Dendritic cell treated with granulocyte-macrophage colony-stimulating factor and Interleukin-4, amounts not matched to agents 40 ng/mL and 50 ng/mL, for 4 days (primary cell): ENCODE results near the gene BRD4.
A peak's percentile ranks its signal among the peaks of the same experiment; 100 is the strongest.

Source experiments
- H3K27ac Mint-ChIP-seq: one replicate; pipeline ENCODE4 v1.8.0; 2022; ENCODE audit warnings: mild to moderate bottlenecking, mixed read lengths
- H3K27me3 Mint-ChIP-seq: one replicate; pipeline ENCODE4 v1.8.0; 2022; ENCODE audit warnings: mild to moderate bottlenecking, mixed read lengths
- H3K36me3 Mint-ChIP-seq: one replicate; pipeline ENCODE4 v1.8.0; 2022; ENCODE audit warnings: low read depth, mixed read lengths
- H3K4me1 Mint-ChIP-seq: one replicate; pipeline ENCODE4 v1.8.0; 2022; ENCODE audit warnings: low read depth, mixed read lengths
- H3K4me3 Mint-ChIP-seq: one replicate; pipeline ENCODE4 v1.8.0; 2022; ENCODE audit warnings: mild to moderate bottlenecking, moderate library complexity, mixed read lengths
- H3K9me3 Mint-ChIP-seq: one replicate; pipeline ENCODE4 v1.8.0; 2022; ENCODE audit warnings: mixed read lengths
- intact Hi-C: fragments of 100-400 bp; cut with micrococcal nuclease; formaldehyde crosslinking; loops from one replicate; pipeline ENCODE4 v1.15.0; 2022

BRD4 gene

DNA sequence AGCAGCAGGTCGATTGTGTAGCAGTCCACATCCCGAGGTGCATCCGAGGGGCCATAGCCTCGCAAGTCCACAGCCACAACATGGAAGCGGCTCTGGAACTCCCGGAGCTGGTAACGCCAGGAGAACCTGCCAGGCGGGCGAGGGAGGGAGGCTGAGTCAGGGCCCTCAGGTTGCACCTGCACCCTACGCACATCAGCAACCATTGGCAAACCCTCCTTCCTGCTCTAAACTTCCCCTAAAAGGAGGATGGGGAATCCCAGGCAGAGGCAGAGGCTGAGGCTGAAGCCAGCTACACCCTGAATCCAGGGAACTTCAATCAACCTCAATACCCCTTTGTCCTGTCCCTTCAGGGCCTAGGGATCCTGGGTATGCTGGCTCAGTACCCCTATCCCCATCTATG, 101.1 kb downstream of the BRD4 start:
- no peak overlapping the region for H3K27ac Mint-ChIP-seq
- H3K9me3 Mint-ChIP-seq, result no peaks in the 10 kb centered on the region
- H3K4me3 Mint-ChIP-seq, result no peak overlapping the region
- H3K4me1 Mint-ChIP-seq, result peaks cover 61% of the 10 kb centered on the region
- peaks cover 15% of the 10 kb centered on the region for H3K36me3 Mint-ChIP-seq
- peaks cover 26% of the 10 kb centered on the region for H3K27me3 Mint-ChIP-seq
- intact Hi-C loops, result loop anchor here (5.0 kb wide), 1 partner anchor 34 kb away; no protein-coding TSS in a partner anchor

DNA sequence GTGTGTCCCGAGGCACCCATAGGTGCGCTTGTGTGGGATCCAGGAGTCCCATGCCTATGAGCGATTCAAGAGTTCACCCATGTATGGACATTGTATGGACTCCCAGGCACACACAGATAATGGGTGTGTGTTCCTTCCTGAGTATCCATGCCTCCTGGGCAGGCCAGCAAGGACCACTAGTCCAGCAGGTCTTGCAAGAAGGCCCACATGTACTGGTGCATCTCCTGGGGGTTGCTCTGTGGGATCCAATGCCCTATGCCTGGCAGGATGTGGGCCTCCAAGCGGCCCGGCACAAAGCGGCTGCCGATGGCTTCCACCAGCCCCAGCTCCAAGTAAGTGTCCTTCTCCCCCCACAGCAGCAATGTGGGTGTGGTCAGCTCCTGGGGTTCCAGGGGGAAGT, 105.1 kb downstream of the BRD4 start:
- Mint-ChIP-seq H3K27me3 (peaks cover 38% of the 10 kb centered on the region), H3K27ac (peak overlapping the region; percentile 60), H3K9me3 (no peaks in the 10 kb centered on the region), H3K4me1 (peaks cover 41% of the 10 kb centered on the region), H3K36me3 (no peaks in the 10 kb centered on the region), H3K4me3 (no peak overlapping the region)
- intact Hi-C loops, result no loop called here

DNA sequence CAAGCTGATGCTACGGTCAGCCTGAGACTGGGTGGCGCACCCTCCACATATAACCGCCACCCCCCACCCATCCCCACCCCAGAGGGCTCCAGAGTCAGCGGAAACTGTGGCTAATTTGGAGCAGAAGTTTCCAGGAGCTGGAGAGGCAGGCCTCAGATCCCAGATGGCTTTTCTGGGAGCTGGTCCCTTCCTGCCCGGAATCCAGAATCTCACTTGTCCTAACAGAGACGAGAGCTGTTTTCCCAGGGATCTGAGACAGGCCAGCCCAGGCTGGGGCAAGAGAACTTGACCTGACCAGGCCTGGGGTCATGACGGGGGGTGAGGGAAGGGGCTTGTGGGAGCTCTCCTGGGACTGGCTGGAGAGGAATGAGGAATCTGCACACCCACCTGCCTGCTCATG, 106.6 kb downstream of the BRD4 start:
- intact Hi-C loops, result no loop called here
- Mint-ChIP-seq H3K4me1 (peaks cover 29% of the 10 kb centered on the region), H3K36me3 (no peaks in the 10 kb centered on the region), H3K4me3 (no peak overlapping the region), H3K9me3 (no peaks in the 10 kb centered on the region), H3K27ac (no peak overlapping the region), H3K27me3 (peaks cover 37% of the 10 kb centered on the region)

DNA sequence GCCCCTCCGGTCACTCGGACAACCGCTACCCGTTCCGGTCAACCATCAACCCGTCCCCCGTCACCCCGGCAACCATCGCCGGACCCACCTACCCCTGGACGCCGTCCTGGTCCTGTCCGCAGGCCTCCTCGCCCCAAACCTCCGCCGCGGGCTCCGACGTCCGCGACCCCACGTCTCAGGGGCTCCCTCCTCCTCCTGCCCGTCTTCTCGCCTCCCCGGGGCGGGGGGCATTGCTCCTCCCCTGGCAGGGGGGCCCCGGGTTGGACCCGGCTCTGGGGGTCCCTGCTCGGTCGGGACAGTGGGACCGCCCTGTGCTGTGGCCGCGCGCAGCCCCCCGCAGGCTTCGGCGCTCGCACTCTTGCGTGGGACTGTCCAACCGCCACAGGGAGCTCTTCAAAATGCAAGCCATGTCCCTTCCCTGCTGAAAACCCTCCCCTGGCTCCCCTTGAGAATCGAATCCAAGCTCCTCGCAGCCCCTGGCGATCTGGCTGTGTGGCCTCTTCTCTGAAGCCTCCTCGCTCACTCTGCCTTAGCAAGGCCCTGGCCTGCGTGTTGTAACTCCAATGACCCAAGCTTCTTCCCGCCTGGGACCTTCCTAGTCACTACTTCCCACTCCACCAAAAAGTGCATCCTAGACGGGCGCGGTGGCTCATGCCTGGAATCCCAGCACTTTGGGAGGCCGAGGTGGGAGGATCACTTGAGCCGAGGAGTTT, 108.5 kb downstream of the BRD4 start:
- Mint-ChIP-seq H3K27ac (peak overlapping the region; percentile 77), H3K4me3 (peak overlapping the region; percentile 76), H3K36me3 (no peaks in the 10 kb centered on the region), H3K27me3 (peaks cover 45% of the 10 kb centered on the region), H3K4me1 (peaks cover 28% of the 10 kb centered on the region), H3K9me3 (no peaks in the 10 kb centered on the region)
- intact Hi-C loops, result no loop called here

DNA sequence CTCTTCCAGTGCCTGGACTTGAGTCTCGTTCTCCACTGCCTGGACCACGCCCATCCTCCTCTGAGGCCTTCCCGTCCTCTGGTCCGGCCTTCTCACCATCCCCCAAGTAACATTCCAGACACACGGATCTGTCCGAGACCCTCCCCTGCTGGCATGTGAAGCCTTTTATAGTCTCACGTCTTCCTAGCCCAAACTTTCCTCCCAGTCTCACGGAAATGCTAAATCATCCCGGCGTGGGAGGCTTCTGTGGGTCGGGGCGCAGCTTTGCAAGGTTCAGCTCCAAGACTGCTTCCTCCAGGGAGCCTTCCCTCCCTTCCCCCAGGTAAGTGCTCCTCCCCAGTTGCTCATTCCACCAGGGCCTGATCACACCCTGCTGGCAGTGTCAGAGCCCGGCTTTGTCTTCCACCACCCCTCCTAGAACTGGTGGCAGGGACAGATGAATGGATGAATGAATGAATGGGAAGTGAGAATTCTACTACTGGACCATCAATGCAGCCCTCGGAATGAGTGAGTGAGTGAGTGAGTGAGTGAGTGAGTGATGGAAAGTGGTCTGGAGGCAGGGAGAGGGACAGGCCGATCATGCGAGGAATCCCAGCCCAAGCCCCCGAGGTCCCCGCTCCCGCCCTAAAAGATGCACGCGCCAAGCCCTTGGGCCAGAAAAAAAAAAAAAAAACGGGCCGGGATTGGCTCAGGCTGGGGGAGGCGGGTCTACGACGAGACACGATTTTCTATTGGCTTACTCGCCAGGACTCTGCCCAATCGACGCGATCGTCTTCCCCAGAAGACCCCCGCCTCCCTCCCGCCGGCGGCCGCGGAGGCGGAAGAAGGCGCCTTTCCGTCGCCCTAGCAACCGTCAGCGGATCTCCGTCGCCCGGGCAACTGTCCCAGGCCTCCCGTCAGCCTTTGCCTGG, 109.3 kb downstream of the BRD4 start:
- Mint-ChIP-seq H3K9me3 (no peaks in the 10 kb centered on the region), H3K27ac (peak overlapping the region; percentile 77), H3K4me1 (peaks cover 28% of the 10 kb centered on the region), H3K36me3 (no peaks in the 10 kb centered on the region), H3K4me3 (peak overlapping the region; percentile 76), H3K27me3 (peaks cover 47% of the 10 kb centered on the region)
- intact Hi-C loops, result no loop called here

DNA sequence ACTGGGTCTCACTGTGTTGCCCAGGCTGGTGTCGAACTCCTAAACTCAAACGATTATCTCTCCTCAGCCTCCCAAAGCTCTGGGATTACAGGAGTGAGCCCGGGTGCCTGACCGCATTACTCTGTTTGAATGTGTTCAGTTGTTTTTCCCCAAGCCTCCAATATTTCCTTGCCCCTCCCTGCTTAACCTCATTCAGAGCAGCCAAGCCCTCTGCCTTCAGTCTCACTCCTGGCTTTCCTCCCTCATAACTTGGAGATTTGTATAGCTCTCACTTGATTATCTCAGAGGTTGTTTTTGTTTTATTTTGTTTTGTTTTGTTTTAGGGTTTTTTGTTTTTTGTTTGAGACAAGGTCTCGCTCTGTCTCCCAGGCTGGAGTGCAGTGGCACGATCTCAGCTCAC, 111.5 kb downstream of the BRD4 start:
- peaks cover 22% of the 10 kb centered on the region for H3K4me1 Mint-ChIP-seq
- peaks cover 44% of the 10 kb centered on the region for H3K27me3 Mint-ChIP-seq
- H3K4me3 Mint-ChIP-seq, result no peak overlapping the region
- intact Hi-C loops, result no loop called here
- no peak overlapping the region for H3K27ac Mint-ChIP-seq
- H3K36me3 Mint-ChIP-seq, result no peaks in the 10 kb centered on the region
- no peaks in the 10 kb centered on the region for H3K9me3 Mint-ChIP-seq

DNA sequence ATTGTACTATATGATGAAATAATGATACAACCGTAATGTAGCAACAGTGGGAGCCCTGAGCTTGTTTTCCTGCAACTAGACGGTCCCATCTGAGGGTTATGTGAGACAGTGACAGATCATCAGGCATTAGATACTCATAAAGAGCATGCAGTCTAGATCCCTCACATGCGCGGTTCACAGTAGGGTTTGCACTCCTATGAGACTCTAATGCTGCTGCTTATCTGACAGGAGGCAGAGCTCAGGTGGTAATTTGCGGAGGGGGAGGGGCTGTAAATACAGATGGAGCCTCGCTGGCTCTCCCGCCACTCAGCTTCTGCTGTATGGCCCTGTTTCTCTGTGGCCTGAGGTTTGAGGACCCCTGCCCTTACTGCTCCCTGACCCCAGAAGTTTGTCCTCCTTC, 113.8 kb downstream of the BRD4 start:
- Mint-ChIP-seq H3K27ac (no peak overlapping the region), H3K27me3 (peaks cover 34% of the 10 kb centered on the region), H3K4me1 (peaks cover 30% of the 10 kb centered on the region), H3K9me3 (no peaks in the 10 kb centered on the region), H3K36me3 (no peaks in the 10 kb centered on the region), H3K4me3 (no peak overlapping the region)
- intact Hi-C loops, result no loop called here

DNA sequence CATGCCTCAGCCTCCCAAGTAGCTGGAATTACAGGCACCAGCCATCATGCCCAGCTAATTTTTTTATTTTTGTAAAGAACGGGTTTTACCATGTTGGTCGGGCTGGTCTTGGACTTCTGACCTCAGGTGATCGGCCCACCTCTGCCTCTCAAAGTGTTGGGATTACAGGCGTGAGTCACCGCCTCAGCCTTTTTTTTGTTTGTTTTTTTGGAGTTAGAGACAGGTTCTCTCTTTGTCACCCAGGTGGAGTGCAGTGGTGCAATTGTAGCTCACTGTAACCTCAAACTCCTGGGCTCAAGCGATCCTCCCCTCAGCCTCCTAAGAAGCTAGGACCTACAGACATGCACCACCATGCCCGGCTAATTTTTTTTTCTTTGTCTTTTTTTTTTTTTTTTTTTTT, 116.0 kb downstream of the BRD4 start:
- no peaks in the 10 kb centered on the region for H3K36me3 Mint-ChIP-seq
- H3K4me3 Mint-ChIP-seq, result no peak overlapping the region
- peaks cover 32% of the 10 kb centered on the region for H3K4me1 Mint-ChIP-seq
- intact Hi-C loops, result no loop called here
- H3K27me3 Mint-ChIP-seq, result peaks cover 19% of the 10 kb centered on the region
- H3K27ac Mint-ChIP-seq, result no peak overlapping the region
- no peaks in the 10 kb centered on the region for H3K9me3 Mint-ChIP-seq

DNA sequence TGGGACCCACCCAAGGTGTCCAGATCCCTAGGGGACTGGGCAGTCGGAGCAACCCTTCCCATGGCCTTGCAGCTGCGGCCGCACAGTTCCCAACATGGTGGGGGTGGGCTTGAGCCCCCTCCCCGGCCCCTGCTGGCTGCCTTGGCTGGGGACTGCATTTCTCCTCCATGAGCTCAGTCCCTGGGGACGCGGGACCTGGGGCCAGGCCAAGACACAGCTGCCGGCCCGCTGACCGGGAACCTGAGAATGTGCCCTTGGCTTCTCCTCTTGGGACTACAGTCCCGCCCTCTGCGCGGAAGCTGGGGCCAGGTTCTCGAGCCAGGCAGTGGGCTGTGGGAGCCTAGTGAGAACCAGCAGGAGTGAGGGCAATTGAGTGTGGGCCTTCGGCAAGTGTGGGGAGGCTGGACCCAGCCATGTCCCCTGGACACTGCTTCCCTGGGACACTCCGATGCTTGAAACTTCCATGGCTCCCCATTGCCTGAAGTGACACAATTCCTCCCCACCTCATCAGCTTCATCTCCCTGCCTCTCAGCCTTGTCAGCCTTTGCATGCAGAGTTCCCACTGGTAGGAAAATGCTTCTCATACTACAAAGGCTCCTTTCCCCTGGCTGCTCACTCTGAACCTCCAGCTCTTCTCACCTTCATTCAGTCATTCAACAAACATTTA, 118.5 kb downstream of the BRD4 start:
- Mint-ChIP-seq H3K4me1 (peaks cover 56% of the 10 kb centered on the region), H3K27ac (peak overlapping the region; percentile 74)

DNA sequence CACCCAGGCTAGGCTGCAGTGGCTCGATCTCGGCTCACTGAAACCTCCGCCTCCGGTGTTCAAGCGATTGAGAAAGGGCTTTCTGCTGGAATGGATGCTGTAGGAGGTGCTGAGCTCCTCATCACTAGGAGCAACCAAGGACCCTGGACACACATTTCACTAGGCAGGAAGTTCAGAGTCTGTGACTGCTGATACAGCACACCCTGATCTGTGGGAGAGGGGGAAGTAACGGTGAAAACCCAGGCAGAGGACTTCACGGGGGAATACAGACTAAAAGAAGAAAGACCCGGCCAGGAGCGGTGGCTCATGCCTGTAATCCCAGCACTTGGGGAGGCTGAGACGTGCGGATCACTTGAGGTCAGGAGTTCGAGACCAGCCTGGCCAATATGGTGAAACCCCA, 119.6 kb downstream of the BRD4 start:
- Mint-ChIP-seq H3K9me3 (no peaks in the 10 kb centered on the region), H3K4me3 (no peak overlapping the region), H3K4me1 (peaks cover 57% of the 10 kb centered on the region), H3K27me3 (no peaks in the 10 kb centered on the region), H3K36me3 (no peaks in the 10 kb centered on the region), H3K27ac (peak overlapping the region; percentile 74)
- intact Hi-C loops, result no loop called here

More for the DNA sequence above, 118.5 kb downstream of the BRD4 start:
- no peak overlapping the region for H3K4me3 Mint-ChIP-seq
- intact Hi-C loops, result no loop called here
- H3K27me3 Mint-ChIP-seq, result peaks cover 2% of the 10 kb centered on the region
- H3K9me3 Mint-ChIP-seq, result no peaks in the 10 kb centered on the region
- no peaks in the 10 kb centered on the region for H3K36me3 Mint-ChIP-seq

DNA sequence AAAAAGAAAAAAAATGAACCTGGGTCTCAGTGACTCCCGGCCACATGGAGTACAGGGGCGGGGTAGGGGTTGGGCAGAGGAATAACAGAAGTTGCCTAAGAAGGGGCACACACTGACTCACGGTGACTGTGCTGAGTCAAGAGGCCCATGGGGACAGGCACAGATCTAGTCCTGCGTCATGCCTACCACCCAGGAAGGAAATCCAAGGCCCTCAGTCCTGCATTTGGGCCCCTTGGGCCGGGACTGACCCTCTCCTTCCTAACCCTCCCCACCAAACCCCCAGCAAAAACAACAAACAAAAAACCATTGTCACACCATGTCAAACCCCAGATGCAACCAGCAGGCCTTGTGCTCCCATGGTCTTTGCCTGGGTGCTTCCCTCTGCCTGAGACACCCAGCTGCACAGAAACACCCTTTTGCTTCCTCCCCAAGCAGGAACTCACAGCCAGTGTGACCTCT, 122.0 kb downstream of the BRD4 start:
- peaks cover 7% of the 10 kb centered on the region for H3K27me3 Mint-ChIP-seq
- intact Hi-C loops, result no loop called here
- H3K27ac Mint-ChIP-seq, result peak overlapping the region; percentile 98
- H3K4me1 Mint-ChIP-seq, result peaks cover 54% of the 10 kb centered on the region
- H3K4me3 Mint-ChIP-seq, result peak overlapping the region; percentile 7
- no peaks in the 10 kb centered on the region for H3K9me3 Mint-ChIP-seq
- no peaks in the 10 kb centered on the region for H3K36me3 Mint-ChIP-seq

DNA sequence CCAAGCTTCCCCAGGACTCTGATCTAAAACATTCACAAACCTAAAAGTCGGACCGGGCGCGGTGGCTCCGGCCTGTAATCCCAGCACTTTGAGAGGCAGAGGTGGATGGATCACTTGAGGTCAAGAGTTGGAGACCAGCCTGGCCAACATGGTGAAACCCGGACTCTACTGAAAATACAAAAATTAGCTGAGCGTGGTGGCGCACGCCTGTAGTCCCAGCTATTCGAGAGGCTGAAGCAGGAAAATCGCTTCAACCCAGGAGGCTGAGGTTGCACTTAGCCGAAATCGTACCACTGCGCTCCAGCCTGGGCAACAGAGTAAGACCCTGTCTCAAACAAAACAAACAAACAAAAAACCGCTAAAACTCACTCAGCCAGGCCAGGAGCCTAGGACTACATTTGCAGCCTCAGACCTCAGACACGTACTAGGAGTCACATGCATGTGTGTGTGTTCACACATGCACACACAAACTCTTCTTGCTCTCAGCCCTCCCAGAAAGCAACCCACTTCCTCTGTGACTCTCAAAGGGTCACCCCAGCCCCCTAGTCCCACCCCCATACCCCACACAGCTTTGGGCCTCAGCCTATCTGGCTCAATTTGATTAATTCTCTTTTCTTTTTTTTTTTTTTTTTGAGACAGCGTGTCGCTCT, 130.8 kb downstream of the BRD4 start:
- Mint-ChIP-seq H3K4me1 (peaks cover 34% of the 10 kb centered on the region), H3K27me3 (peaks cover 56% of the 10 kb centered on the region), H3K36me3 (no peaks in the 10 kb centered on the region), H3K9me3 (no peaks in the 10 kb centered on the region), H3K27ac (no peak overlapping the region), H3K4me3 (peak overlapping the region; percentile 71)
- intact Hi-C loops, result no loop called here

DNA sequence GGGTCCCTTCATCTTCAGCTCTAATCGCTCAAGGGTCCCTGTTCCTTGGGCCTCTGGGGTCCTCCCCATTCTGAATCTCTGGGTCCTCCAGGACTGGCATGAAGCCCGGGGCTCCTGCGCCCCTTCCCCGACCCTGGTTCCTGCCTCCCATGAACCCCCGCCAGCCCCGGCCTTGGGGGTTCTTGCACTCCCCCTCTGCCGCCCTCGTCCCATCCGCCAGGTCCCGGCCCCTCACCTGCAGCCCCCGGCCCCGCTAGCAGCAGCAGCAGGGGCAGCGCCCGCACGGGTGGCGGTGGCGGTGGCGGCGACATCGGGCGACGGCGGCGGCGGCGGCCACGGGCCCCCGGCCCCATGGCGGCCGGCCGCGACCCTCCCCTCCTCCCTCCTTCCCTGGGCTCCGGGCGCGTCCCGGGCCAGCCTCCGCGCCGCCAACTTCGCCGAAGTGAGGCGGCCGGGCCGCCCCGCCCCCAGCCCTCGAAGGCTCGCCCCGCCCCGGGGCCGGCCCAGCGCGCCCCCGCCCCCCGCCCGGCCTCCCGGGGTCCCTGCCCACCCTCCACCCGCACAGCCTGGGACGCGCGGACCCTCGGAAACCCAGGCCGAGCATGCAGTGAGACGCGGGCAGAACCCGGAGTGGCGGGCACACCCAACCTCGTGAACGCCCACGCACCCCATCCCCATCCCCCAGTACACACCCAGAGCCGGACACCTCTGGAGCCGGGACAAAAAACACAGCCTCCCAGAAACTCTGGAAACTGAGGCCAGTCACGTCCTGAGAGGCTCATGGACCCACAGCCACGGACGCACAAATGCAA, 131.6 kb downstream of the BRD4 start, which contains the start of gene NOTCH3:
Gene NOTCH3, minus strand, starts transcription at position 443 of the 812 bp plus-strand sequence. Its CDS starts 90 bp downstream, at position 353.
- intact Hi-C loops, result no loop called here
- Mint-ChIP-seq H3K27ac (no peak within 1 kb of the TSS), H3K27me3 (peaks cover 58% of the 10 kb centered on the region), H3K4me1 (peaks cover 34% of the 10 kb centered on the region), H3K4me3 (peak within 1 kb of the TSS; percentile 71), H3K9me3 (no peaks in the 10 kb centered on the region), H3K36me3 (no peaks in the 10 kb centered on the region)
